ENCODE measurements around the gene DDAH1.

DNA sequence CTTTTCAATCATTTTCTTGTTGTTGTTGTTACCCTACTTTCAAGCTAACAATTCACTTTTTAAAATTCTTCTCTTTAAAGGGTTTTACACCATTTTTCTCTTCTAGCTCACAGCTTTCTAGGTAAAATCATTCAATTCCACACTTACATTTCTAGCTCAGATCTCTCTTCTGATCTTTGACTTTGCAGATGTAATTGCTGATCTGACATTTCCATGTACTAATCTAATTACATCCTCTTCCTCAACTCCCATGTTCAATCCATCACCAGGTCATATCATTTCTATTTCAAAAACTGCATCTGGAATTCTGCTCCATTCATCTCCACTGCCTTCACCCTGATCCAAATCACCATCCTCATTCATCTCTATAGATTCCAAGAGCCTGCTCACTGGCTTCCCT is 191.6 kb downstream of the DDAH1 start:
- TF ChIP-seq, protein P1, sequence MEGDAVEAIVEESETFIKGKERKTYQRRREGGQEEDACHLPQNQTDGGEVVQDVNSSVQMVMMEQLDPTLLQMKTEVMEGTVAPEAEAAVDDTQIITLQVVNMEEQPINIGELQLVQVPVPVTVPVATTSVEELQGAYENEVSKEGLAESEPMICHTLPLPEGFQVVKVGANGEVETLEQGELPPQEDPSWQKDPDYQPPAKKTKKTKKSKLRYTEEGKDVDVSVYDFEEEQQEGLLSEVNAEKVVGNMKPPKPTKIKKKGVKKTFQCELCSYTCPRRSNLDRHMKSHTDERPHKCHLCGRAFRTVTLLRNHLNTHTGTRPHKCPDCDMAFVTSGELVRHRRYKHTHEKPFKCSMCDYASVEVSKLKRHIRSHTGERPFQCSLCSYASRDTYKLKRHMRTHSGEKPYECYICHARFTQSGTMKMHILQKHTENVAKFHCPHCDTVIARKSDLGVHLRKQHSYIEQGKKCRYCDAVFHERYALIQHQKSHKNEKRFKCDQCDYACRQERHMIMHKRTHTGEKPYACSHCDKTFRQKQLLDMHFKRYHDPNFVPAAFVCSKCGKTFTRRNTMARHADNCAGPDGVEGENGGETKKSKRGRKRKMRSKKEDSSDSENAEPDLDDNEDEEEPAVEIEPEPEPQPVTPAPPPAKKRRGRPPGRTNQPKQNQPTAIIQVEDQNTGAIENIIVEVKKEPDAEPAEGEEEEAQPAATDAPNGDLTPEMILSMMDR (IDR thresholded peaks at IDR 0.05): no peak
- no peak for TF ChIP-seq POLR2A (IDR thresholded peaks at IDR 0.05)
